Adrenal gland (tissue), 5 donors: Measurements from ENCODE around the gene TENM4.

Experiments
- CTCF ChIP-seq, 6 experiments: fragments of 450-650 bp in 4 of 6; fragments of 200-600 bp in 2 of 6; sonication (generic) in 1 of 6; IDR thresholded peaks; 1 replicate in 5 of 6; 2 replicates in 1 of 6; pipeline versions ENCODE4 v1.5.1 to v1.8.0; 2016 to 2021; ENCODE audit warnings: antibody characterized with exemption in 6 of 6, mild to moderate bottlenecking in 2 of 6, moderate library complexity in 1 of 6
- POLR2A ChIP-seq, 2 donors: fragments of 450-650 bp; IDR thresholded peaks; one replicate each; pipeline ENCODE4 v1.6.1; 2017; ENCODE audit warnings: antibody characterized with exemption in 2 of 2, mild to moderate bottlenecking in 2 of 2, moderate library complexity in 1 of 2
- donor health status: DM: no; HTN: no; CAD: no.

GRCh38 chr11:78902771-78903507 lies 537.9 kb downstream of the TENM4 start:
- TF ChIP-seq CTCF (IDR thresholded peaks at IDR 0.05) (no peak), POLR2A (IDR thresholded peaks at IDR 0.05) (no peak)
